ENCODE data around the gene GABBR2.

DNA sequence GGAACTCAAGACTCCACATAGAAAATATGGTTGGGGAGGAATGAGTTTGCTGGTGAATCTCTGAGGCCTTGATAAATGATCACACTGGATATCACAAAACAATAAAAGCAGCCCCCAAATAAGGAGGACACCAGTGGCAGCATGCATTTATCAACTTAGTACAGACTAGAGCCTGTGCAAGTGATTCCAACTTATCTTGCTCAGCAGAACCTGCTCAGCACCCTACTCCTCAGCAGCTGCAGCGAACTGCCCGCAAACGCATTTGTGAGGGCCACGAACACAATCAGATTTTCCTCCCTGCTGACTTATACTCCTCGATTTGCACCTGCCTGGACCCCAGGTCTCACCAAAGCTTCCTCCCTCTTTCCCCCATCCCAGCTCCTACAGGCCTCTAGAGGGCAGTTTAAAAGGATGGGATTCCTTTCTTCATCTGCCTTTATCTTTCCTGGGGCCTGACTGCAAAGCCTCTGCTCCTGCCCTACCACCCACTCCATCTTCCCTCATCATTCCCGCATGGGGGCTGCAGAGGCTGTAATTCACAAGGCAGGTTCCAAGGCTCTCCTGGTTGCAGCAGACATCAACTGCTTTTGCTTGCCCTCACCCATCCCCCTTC is 46.4 kb upstream of the GABBR2 start:
- TF ChIP-seq EGR1 (IDR thresholded peaks at IDR 0.05; ENCODE audit: borderline replicate concordance, low read depth, low read length) (no peak), SIN3A (conservative IDR thresholded peaks at IDR 0.05 in 1 of 2, IDR thresholded peaks at IDR 0.05 in 1 of 2; ENCODE audit: low read depth in 1 of 2, low read length in 2 of 2) (no peak), FOSL1 (IDR thresholded peaks at IDR 0.05; ENCODE audit: insufficient read depth, low read depth, low read length) (no peak), NRF1 (IDR thresholded peaks at IDR 0.05; ENCODE audit: low read depth, low read length) (no peak), ZNF274 (IDR thresholded peaks at IDR 0.05; ENCODE audit: borderline replicate concordance, extremely low read depth, low read length) (no peak), EZH2 (IDR thresholded peaks at IDR 0.05; ENCODE audit: low read depth, low read length, severe bottlenecking) (no peak), RXRA (IDR thresholded peaks at IDR 0.05; ENCODE audit: insufficient read depth, low read depth, low read length) (no peak), CHD2 (IDR thresholded peaks at IDR 0.05; ENCODE audit: low read length) (no peak)
- TF ChIP-seq, protein P1, sequence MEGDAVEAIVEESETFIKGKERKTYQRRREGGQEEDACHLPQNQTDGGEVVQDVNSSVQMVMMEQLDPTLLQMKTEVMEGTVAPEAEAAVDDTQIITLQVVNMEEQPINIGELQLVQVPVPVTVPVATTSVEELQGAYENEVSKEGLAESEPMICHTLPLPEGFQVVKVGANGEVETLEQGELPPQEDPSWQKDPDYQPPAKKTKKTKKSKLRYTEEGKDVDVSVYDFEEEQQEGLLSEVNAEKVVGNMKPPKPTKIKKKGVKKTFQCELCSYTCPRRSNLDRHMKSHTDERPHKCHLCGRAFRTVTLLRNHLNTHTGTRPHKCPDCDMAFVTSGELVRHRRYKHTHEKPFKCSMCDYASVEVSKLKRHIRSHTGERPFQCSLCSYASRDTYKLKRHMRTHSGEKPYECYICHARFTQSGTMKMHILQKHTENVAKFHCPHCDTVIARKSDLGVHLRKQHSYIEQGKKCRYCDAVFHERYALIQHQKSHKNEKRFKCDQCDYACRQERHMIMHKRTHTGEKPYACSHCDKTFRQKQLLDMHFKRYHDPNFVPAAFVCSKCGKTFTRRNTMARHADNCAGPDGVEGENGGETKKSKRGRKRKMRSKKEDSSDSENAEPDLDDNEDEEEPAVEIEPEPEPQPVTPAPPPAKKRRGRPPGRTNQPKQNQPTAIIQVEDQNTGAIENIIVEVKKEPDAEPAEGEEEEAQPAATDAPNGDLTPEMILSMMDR (IDR thresholded peaks at IDR 0.05; ENCODE audit: control extremely low read depth in 1 of 3, insufficient read depth in 1 of 3, low read depth in 1 of 3, low read length in 3 of 3) = peak in 2 of 3 experiments; percentile 12 to 39; a peak in 2 of 4 replicates
- TF ChIP-seq, protein P2, sequence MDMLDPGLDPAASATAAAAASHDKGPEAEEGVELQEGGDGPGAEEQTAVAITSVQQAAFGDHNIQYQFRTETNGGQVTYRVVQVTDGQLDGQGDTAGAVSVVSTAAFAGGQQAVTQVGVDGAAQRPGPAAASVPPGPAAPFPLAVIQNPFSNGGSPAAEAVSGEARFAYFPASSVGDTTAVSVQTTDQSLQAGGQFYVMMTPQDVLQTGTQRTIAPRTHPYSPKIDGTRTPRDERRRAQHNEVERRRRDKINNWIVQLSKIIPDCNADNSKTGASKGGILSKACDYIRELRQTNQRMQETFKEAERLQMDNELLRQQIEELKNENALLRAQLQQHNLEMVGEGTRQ (IDR thresholded peaks at IDR 0.05; ENCODE audit: low read length) = no peak
- TF ChIP-seq, protein P3, sequence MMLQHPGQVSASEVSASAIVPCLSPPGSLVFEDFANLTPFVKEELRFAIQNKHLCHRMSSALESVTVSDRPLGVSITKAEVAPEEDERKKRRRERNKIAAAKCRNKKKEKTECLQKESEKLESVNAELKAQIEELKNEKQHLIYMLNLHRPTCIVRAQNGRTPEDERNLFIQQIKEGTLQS (IDR thresholded peaks at IDR 0.05; ENCODE audit: insufficient read depth, low read depth, low read length) = no peak

Data from H1 (cell line).